GM23338 (cell line): ENCODE measurements around the gene KRT38. TPM values are rescaled to one million over a fixed set of nuclear protein-coding genes. Genes with fewer than 3 reads are reported as not detected.
A peak's percentile ranks its signal among the peaks of the same experiment; 100 is the strongest.

ENCODE experiments used
- ATAC-seq: fragments of 200-7000 bp; cut with Tn5 transposase; 3 replicates; pipeline ENCODE4 v1.9.1; 2020
- DNase-seq: peaks from one replicate; pipeline ENCODE4 v3.0.0-alpha.2; 2015; ENCODE audit warnings: low spot score
- H2AFZ ChIP-seq: fragments of 200-600 bp; sonication (generic); 2 replicates; pipeline ENCODE4 v1.8.0; 2016; ENCODE audit warnings: antibody characterized with exemption, mild to moderate bottlenecking, moderate library complexity
- H3F3A ChIP-seq: fragments of 200-600 bp; sonication (generic); replicated peaks from 2 replicates; pipeline ENCODE4 v1.8.0; 2017; ENCODE audit warnings: antibody characterized with exemption, mixed run types, low read depth
- H3K27ac ChIP-seq: fragments of 200-600 bp; sonication (generic); 2 replicates; pipeline ENCODE4 v1.6.1; 2016; ENCODE audit warnings: low read depth
- H3K27me3 ChIP-seq: fragments of 200-600 bp; sonication (generic); 2 replicates; pipeline ENCODE4 v1.8.0; 2016; ENCODE audit warnings: mild to moderate bottlenecking, mixed run types, moderate library complexity; ENCODE audit not compliant: insufficient read depth
- H3K36me3 ChIP-seq: fragments of 200-600 bp; sonication (generic); 2 replicates; pipeline ENCODE4 v1.8.0; 2016; ENCODE audit warnings: mild to moderate bottlenecking; ENCODE audit not compliant: insufficient read depth
- H3K4me1 ChIP-seq: fragments of 200-600 bp; sonication (generic); 2 replicates; pipeline ENCODE4 v1.8.0; 2016; ENCODE audit warnings: mild to moderate bottlenecking, moderate library complexity; ENCODE audit not compliant: insufficient read depth
- H3K4me2 ChIP-seq: fragments of 200-600 bp; sonication (generic); 2 replicates; pipeline ENCODE4 v1.7.1; 2017; ENCODE audit warnings: mixed run types
- H3K4me3 ChIP-seq: fragments of 200-600 bp; sonication (generic); 2 replicates; pipeline ENCODE4 v1.6.1; 2016; ENCODE audit warnings: mixed run types
- H3K79me2 ChIP-seq: fragments of 200-600 bp; sonication (generic); replicated peaks from 2 replicates; pipeline ENCODE4 v1.8.0; 2017; ENCODE audit warnings: mild to moderate bottlenecking; ENCODE audit not compliant: insufficient read depth
- H3K9me2 ChIP-seq: fragments of 200-600 bp; sonication (generic); 2 replicates; pipeline ENCODE4 v1.8.0; 2017; ENCODE audit not compliant: insufficient read depth
- H4K20me1 ChIP-seq: fragments of 200-600 bp; sonication (generic); replicated peaks from 2 replicates; pipeline ENCODE4 v1.8.0; 2017; ENCODE audit warnings: mild to moderate bottlenecking; ENCODE audit not compliant: insufficient read depth
- H3K27ac Mint-ChIP-seq: 2 replicates; pipeline ENCODE4 v1.8.0; 2020; ENCODE audit warnings: inconsistent platforms, mild to moderate bottlenecking, moderate library complexity, mixed read lengths
- H3K27me3 Mint-ChIP-seq: 3 replicates; pipeline ENCODE4 v1.8.0; 2022; ENCODE audit warnings: low read depth, mild to moderate bottlenecking, moderate library complexity, mixed read lengths, inconsistent platforms; ENCODE audit not compliant: insufficient read depth, poor library complexity
- H3K36me3 Mint-ChIP-seq: 3 replicates; pipeline ENCODE4 v1.8.0; 2021; ENCODE audit warnings: low read depth, mild to moderate bottlenecking, inconsistent platforms, moderate library complexity, mixed read lengths
- H3K4me1 Mint-ChIP-seq: 3 replicates; pipeline ENCODE4 v1.8.0; 2020; ENCODE audit warnings: mild to moderate bottlenecking, inconsistent platforms, mixed read lengths
- H3K4me3 Mint-ChIP-seq: 3 replicates; pipeline ENCODE4 v1.8.0; 2021; ENCODE audit warnings: moderate library complexity, mild to moderate bottlenecking, inconsistent platforms, mixed read lengths
- H3K9me3 Mint-ChIP-seq: 3 replicates; pipeline ENCODE4 v1.8.0; 2020; ENCODE audit warnings: moderate library complexity, mild to moderate bottlenecking, inconsistent platforms, mixed read lengths
- CTCF ChIP-seq, 2 experiments: fragments of 200-600 bp in 1 of 2; sonication (generic) in 1 of 2; conservative IDR thresholded peaks; 2 replicates each; pipeline versions ENCODE4 v1.5.1 to v1.6.1; 2016 to 2017; ENCODE audit warnings: antibody characterized with exemption in 2 of 2, low read depth in 2 of 2, mild to moderate bottlenecking in 2 of 2, moderate library complexity in 1 of 2
- ETS1 ChIP-seq: IDR thresholded peaks from 2 replicates; pipeline ENCODE4 v1.6.1; 2016; ENCODE audit warnings: antibody characterized with exemption
- ZNF331 ChIP-seq: fragments of 250-450 bp; sonication (Bioruptor Pico); IDR thresholded peaks from 2 replicates; pipeline ENCODE4 v1.5.0; 2020; ENCODE audit warnings: low read depth, mild to moderate bottlenecking, moderate library complexity
- ZNF462 ChIP-seq: fragments of 250-450 bp; sonication (Bioruptor Pico); IDR thresholded peaks from 2 replicates; pipeline ENCODE4 v1.5.0; 2020; ENCODE audit warnings: mild to moderate bottlenecking, moderate library complexity
- polyA plus RNA-seq: library from polyadenylated mRNA; unstranded; fragments of >200 nt; fragmentation: Nextera tagmentation; extraction: Ambion mirVana; gene quantifications from 2 replicates; pipeline ENCODE4 v1.2.1, GENCODE V29; 2016
- total RNA-seq: library from RNA; depleted of rRNA; stranded (reverse); fragments of >200 nt; shearing (Covaris generic); gene quantifications from 2 replicates; pipeline ENCODE4 v1.2.3, GENCODE V29; 2014

The KRT38 gene
- total and polyA plus RNA-seq, 2 experiments from 2014 or later = not detected

DNA sequence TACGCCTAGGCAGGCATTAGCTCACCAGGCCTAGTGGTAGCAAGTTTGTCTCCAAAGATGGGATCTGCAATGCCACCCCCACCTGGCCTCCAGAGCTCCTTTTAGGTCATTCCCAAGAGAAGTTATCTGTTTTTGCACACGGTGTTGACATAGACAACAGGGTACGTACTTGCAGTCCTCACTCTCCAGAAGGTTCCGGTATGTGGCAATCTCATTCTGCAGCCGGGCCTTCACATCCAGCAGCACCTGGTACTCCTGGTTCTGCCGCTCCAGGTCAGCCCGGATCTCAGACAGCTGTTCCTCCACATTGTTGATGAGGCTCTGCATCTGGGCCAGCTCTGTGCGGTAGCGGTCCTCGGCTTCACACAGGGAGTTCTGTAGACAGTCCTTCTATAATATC lies 33.6 kb downstream of the KRT38 start:
- Mint-ChIP-seq H3K9me3 (no peaks in the 10 kb centered on the region), H3K27ac (no peak overlapping the region), H3K4me3 (no peak overlapping the region), H3K36me3 (no peaks in the 10 kb centered on the region), H3K27me3 (peaks cover 5% of the 10 kb centered on the region), H3K4me1 (peaks cover 6% of the 10 kb centered on the region; the same call in 2 of the 3 replicates)
- Histone ChIP-seq H3K79me2 (no peaks in the 10 kb centered on the region), H3K4me1 (0 out of 2 replicates have a peak, but pooled peaks cover 3% of the 10 kb centered on the region), H3K4me3 (no peak overlapping the region), H3K27me3 (no peaks in the 10 kb centered on the region), H4K20me1 (no peaks in the 10 kb centered on the region), H3K4me2 (no peak overlapping the region), H2AFZ (no peak overlapping the region), H3K9me2 (no peaks in the 10 kb centered on the region), H3K27ac (no peak overlapping the region), H3F3A (no peaks in the 10 kb centered on the region), H3K36me3 (no peaks in the 10 kb centered on the region)
- DNase-seq (no peak), ATAC-seq (no peak)
- TF ChIP-seq ZNF462 (CRISPR knock-in tag) (no peak), ETS1 (no peak)

DNA sequence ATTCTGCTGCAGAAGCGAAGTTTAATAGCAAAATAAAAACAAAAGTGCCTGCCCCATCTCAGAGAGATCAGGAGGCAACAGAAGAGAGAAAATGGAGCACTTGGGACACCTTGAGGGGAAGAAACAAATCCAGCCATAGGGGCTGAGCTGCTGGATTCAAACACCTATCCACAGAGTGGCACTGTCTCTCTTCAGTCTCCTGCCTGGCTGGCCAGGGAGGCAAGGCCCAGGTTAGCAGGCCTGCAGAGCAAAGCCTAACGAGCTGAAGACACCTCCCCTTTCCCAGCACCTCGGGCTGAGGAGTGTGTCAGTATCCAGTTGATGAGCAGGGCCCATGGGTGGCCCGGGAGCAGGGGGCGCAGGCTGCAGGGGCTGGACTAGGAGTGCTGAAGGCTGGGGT lies 34.6 kb downstream of the KRT38 start:
- no peaks in the 10 kb centered on the region for H3K9me3 Mint-ChIP-seq
- no peaks in the 10 kb centered on the region for H3K36me3 Mint-ChIP-seq
- peak; percentile 78 for ATAC-seq
- Histone ChIP-seq H3K9me2 (no peaks in the 10 kb centered on the region), H3K27ac (no peak overlapping the region), H3K4me3 (no peak overlapping the region), H4K20me1 (no peaks in the 10 kb centered on the region), H3F3A (no peaks in the 10 kb centered on the region), H2AFZ (no peak overlapping the region; the same call in 1 of the 2 replicates), H3K79me2 (no peaks in the 10 kb centered on the region), H3K4me2 (no peak overlapping the region), H3K27me3 (no peaks in the 10 kb centered on the region), H3K4me1 (no peaks in the 10 kb centered on the region), H3K36me3 (no peaks in the 10 kb centered on the region)
- DNase-seq = no peak
- H3K27ac Mint-ChIP-seq = no peak overlapping the region
- TF ChIP-seq CTCF (conservative IDR thresholded peaks at IDR 0.05; ENCODE audit: low read depth in 2 of 2) = peak in 1 of 2 experiments; percentile 50; a peak in 2 of 4 replicates
- no peak for TF ChIP-seq ZNF331 (CRISPR knock-in tag)
- no peaks in the 10 kb centered on the region for H3K4me1 Mint-ChIP-seq
- no peak overlapping the region for H3K4me3 Mint-ChIP-seq
- peaks cover 5% of the 10 kb centered on the region for H3K27me3 Mint-ChIP-seq
